Chondrocyte (in vitro differentiated cells): ENCODE results near the gene VAV2. TPM values are rescaled to one million over a fixed set of nuclear protein-coding genes. Genes with fewer than 3 reads are reported as not detected.

ENCODE experiments used
- DNase-seq: peaks from one replicate; pipeline ENCODE4 v3.0.0; 2021; ENCODE audit warnings: mixed read lengths, low spot score
- H3K27ac Mint-ChIP-seq: one replicate; pipeline ENCODE4 v1.8.0; 2021; ENCODE audit warnings: mild to moderate bottlenecking, moderate library complexity, mixed read lengths; ENCODE audit not compliant: unreplicated experiment
- H3K27me3 Mint-ChIP-seq: 2 replicates; pipeline ENCODE4 v1.8.0; 2021; ENCODE audit warnings: low read depth, mixed read lengths
- H3K36me3 Mint-ChIP-seq: 2 replicates; pipeline ENCODE4 v1.8.0; 2021; ENCODE audit warnings: low read depth, mixed read lengths
- H3K4me1 Mint-ChIP-seq: 2 replicates; pipeline ENCODE4 v1.8.0; 2021; ENCODE audit warnings: low read depth, mild to moderate bottlenecking, mixed read lengths
- H3K4me3 Mint-ChIP-seq: one replicate; pipeline ENCODE4 v1.8.0; 2021; ENCODE audit warnings: mild to moderate bottlenecking, moderate library complexity, mixed read lengths; ENCODE audit not compliant: unreplicated experiment
- H3K9me3 Mint-ChIP-seq: 2 replicates; pipeline ENCODE4 v1.8.0; 2021; ENCODE audit warnings: low read depth, mixed read lengths
- CTCF ChIP-seq: fragments of 200-600 bp; sonication (generic); IDR thresholded peaks from 2 replicates; pipeline ENCODE4 v1.5.0; 2021; ENCODE audit warnings: antibody characterized with exemption, mild to moderate bottlenecking, moderate library complexity
- total RNA-seq: library from RNA; stranded (reverse); gene quantifications from 3 replicates; pipeline ENCODE4 v1.2.1, GENCODE V29; 2021

The VAV2 gene
- total RNA-seq, 1 donor from 2014 or later = 17.7 TPM

GRCh38 chr9:133842174-133842573 is 149.9 kb downstream of the VAV2 start:
- H3K27ac Mint-ChIP-seq = no peak overlapping the region
- peaks cover 42% of the 10 kb centered on the region for H3K4me1 Mint-ChIP-seq
- H3K36me3 Mint-ChIP-seq = no peaks in the 10 kb centered on the region

GRCh38 chr9:133841167-133841812 is 150.8 kb downstream of the VAV2 start:
- no peaks in the 10 kb centered on the region for H3K27me3 Mint-ChIP-seq
- no peak for TF ChIP-seq CTCF
- DNase-seq = no peak
- H3K4me1 Mint-ChIP-seq = peaks cover 42% of the 10 kb centered on the region
- no peaks in the 10 kb centered on the region for H3K9me3 Mint-ChIP-seq
- H3K36me3 Mint-ChIP-seq = no peaks in the 10 kb centered on the region
- H3K27ac Mint-ChIP-seq = no peak overlapping the region
- H3K4me3 Mint-ChIP-seq = no peak overlapping the region

More at GRCh38 chr9:133842174-133842573, 149.9 kb downstream of the VAV2 start:
- no peak for DNase-seq
- Mint-ChIP-seq H3K9me3 (no peaks in the 10 kb centered on the region), H3K27me3 (no peaks in the 10 kb centered on the region), H3K4me3 (no peak overlapping the region)
- TF ChIP-seq CTCF = no peak

GRCh38 chr9:133839822-133840329 is 152.2 kb downstream of the VAV2 start:
- Mint-ChIP-seq H3K27ac (no peak overlapping the region), H3K4me3 (no peak overlapping the region), H3K9me3 (no peaks in the 10 kb centered on the region), H3K4me1 (peaks cover 39% of the 10 kb centered on the region), H3K27me3 (no peaks in the 10 kb centered on the region), H3K36me3 (no peaks in the 10 kb centered on the region)
- no peak for TF ChIP-seq CTCF
- DNase-seq = no peak

GRCh38 chr9:133838859-133839507 is 153.1 kb downstream of the VAV2 start:
- Mint-ChIP-seq H3K4me1 (peaks cover 34% of the 10 kb centered on the region), H3K36me3 (no peaks in the 10 kb centered on the region), H3K27ac (no peak overlapping the region), H3K4me3 (no peak overlapping the region), H3K9me3 (no peaks in the 10 kb centered on the region), H3K27me3 (no peaks in the 10 kb centered on the region)
- no peak for TF ChIP-seq CTCF
- no peak for DNase-seq

GRCh38 chr9:133837627-133838597 is 154.2 kb downstream of the VAV2 start:
- TF ChIP-seq CTCF = no peak
- peaks cover 23% of the 10 kb centered on the region for H3K4me1 Mint-ChIP-seq
- no peak for DNase-seq
- H3K27me3 Mint-ChIP-seq = no peaks in the 10 kb centered on the region
- H3K4me3 Mint-ChIP-seq = no peak overlapping the region
- H3K36me3 Mint-ChIP-seq = peaks cover 1% of the 10 kb centered on the region
- no peak overlapping the region for H3K27ac Mint-ChIP-seq
- H3K9me3 Mint-ChIP-seq = no peaks in the 10 kb centered on the region
